HuH-7 (cell line): ENCODE measurements around the gene CMTM1.
"Not testable (repeated sequence)": the region's sequence is repeated elsewhere in the genome, so short reads cannot be mapped to it uniquely, and the experiment has no call there.

Experiments used
- DNase-seq: peaks from one replicate; pipeline ENCODE4 v3.0.0; 2011; ENCODE audit warnings: low spot score

The CMTM1 gene

DNA sequence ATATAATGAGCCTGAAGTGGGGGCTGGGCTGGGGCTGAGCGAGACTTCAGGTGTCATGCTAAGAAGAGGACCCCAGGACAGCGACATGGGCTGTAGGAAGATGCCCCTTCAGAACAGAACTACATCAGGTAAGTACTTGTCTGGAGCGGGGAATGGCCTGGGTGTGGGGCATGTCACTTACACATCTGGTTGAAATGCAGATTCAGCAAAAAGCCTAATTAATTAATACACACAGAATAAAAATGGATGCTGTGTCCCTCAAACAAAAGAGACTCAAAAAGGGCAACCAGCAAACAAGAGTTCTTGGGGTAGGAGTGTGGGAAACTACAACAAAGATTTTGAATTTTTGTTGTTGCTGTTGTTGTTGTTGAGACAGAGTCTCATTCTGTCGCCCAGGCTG lies 24.8 kb downstream of the CMTM1 start:
- no peak for DNase-seq

DNA sequence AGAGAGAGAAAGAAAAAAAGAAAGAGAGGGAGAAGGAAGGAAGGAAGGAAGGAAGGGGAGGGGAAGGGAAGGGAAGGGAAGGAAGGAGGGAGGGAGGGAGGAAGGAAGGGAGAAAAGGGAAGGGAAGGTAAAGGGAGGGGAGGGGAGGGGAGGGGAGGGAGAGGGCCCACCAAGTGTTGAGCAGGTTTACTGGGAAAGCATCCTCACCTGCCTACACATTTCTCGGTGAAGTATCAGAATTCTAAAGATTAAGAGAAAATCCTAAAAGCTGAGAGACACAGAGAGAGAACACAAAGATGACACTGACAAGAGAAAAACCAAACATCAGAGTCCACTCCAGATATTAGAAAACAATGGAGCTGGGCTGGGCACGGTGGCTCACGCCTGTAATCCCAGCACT lies 26.0 kb downstream of the CMTM1 start:
- no peak for DNase-seq

DNA sequence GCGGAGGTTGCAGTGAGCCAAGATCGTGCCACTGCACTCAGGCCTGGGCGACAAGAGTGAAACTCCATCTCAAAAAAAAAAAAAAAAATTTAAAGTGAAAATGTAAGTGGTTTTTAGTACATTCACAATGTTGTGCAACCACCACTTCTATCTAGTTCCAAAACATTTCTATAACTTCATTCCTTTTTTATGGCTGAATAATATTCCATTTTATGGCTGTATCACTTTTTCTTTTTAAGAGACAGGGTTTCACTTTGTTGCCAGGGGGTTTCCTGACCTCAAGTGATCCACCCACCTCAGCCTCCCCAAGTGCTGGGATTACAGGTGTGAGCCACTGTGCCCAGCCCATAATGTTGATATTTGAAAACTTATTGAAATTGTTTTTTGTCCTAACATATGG lies 26.6 kb downstream of the CMTM1 start:
- DNase-seq: no peak

DNA sequence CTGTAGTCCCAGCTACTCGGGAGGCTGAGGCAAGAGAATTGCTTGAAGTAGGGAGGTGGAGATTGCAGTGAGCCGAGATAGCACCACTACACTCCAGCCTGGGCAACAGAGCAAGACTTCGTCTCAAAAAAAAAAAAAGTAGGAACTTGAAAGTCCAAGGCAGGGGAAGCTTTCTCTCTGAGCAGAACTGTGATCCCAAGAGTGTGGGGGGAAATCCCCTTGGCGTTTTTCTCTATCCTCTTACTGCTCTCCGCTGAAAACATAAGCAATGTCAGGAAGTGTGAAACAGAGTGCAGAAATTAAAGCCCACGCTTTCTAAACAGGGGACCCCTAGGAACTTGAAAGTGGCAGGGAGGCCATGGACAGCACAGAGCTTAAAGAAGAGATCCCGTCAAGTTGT lies 28.5 kb downstream of the CMTM1 start:
- DNase-seq: no peak

DNA sequence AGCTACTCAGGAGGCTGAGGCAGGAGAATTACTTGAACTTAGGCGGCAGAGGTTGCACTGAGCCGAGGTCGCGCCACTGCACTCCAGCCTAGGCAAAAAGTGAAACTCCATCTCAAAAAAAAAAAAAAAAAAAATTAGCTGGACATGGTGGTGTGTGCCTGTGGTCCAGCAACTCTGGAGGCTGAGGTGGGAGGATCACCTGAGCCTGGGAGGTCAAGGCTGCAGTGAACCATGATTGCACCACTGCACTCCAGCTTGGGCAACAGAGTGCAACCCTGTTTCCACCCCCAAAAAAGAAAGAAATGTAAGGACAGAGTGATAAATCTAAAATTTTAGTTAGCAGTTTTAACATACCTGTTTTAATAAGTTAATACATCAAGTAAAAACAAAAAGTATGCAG lies 30.3 kb downstream of the CMTM1 start:
- DNase-seq: not testable (repeated sequence)

DNA sequence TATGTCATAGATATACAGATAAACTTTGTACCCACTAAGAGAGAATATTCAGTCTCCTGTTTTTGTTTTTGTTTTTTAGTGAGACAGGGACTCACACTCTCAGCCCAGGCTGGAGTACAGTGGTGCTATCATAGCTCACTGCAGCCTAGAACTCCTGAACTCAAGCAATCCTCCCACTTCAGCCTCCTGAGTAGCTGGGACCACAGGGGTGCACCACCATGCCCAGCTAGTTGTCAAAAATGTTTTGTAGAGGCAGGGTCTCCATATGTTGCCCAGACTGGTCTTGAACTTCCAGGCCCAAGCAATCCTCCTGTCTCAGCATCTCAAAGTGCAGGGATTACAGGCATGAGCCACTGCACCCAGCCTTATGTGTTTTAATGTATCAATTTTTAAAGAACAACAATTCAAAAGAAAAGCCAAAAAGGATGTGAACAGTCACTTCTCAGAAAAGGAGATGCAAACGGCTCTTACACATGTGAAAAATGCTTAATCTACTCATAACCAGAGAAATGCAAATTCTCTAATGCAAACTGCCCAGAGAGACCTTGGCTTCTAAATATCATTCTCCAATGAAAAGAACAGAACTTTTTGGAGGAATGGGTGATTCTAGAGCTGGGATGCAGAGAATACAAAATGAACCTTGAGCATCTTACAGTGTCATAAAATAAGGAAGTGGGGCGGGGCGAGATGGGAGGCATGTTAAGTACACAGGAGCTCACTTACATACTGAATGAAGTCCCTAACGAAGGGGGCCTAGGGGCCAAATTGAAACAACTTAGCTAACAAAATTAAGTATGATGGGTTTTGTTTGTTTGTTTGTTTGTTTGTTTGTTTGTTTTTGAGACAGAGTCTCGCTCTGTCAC lies 31.0 kb downstream of the CMTM1 start:
- DNase-seq: no peak

DNA sequence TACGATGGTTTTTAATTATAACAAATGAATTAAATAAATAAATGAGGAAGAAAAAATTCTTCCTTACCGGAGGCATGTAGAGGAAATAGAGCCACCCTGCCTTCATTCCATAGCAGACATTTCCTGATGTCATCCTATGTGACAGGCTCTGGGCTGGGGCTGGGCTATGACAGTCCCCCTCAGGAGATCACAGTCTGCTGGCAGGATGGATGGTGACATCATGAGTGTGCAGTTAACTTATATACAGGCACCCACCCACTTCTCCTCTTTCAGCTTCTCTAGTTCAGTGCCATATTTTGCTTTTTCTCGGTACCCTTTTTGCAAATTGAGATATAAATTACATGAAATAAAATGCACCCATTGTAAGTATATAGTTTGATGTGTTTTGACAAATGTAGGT lies 31.9 kb downstream of the CMTM1 start:
- no peak for DNase-seq

DNA sequence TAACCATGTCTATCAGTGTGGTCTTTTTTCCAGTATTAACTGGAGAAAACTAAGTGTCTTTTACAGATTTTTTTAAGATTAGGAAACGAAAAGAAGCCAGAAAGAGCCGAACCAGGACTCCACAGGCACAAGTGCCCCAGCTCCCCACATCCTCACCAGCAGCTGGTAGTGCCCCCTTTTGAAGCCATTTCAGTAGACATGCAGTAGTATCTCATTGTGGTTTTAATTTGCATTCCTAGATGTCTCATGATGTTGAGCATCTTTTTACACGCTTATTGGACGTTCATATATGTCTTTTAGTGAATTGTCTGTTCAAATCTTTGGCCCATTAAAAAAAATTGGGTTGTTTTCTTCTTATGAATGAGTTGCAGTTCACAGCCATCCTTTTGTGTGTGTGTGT lies 33.5 kb downstream of the CMTM1 start:
- DNase-seq: no peak

DNA sequence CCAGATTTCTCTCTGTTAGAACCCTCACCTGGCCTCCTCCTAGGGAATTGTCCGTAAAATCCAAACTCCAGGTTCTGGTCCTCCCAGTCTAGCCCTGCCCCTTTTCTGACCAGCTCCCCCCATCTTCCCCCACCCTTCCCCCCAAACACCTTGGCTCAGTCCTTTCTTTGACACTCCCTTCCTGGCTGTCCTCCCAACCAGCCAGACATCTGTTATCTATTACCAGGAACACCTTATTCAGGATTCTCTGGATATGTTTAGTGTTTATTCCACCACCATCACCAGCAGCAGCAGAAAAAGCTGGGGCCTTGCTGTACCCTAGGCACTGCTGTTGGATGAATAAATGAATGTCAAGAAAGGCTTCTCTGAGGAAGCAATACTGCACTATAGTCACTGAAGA lies 34.2 kb downstream of the CMTM1 start:
- no peak for DNase-seq

DNA sequence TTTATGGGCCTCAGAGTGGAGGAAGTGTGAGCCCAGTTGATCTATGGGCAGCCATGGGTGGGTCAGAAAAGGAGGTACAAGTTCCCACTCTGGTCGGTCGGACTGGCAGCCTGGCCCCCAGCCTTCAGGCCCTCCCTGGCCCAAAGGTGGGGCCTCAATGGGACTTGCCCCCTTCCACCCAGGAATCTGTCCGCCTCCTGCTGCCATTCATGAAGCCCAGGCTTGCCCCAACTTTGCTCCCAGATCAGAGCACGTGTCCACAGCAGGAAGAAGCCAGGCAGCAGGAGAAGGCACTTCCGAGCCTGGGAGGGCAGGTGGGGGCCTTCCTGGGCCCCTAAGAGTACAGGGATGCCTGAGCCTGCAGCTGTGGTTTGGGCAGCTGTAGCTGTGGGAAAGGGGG lies 35.2 kb downstream of the CMTM1 start:
- DNase-seq: no peak

DNA sequence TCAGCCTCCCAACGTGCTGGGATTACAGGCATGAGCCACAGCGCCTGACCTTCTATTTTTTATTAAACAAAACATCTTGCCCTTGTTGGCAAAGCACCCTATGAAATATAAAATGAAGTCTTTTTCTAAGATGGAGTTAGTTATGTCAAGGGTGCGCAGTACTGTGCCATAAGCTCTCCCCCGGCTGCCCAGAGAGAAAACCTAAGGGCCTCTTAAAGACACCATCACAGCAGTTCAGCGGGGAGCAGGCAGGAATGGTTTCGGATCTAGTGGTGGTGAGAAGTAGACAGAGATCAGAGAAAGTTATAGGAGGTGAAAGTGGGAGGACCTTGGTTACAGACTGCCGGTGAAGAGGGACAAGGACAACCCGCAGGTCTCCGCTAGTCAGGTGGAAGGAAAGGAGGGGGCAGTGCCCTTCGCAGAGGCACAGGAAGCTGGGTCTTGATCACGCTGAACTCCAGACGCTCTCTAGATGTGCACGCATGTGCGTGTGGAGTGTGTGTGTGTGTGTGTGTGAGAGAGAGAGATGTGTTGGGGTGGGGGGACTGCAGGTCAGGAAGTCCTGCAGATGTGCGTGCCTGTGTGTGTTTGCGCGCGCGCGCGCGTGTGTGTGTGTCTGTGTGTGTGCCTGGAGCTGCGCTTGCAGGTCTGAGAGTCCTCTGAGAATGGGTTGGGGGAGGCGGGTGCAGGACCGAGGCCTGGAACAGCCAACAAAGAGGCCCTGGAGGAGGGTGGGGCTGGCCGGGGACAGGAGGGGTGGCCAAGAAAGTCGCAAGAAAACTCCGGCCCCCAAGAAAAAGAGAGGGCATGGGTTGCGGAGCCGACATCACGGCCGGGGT lies 37.5 kb downstream of the CMTM1 start:
- peak; percentile 55 for DNase-seq

DNA sequence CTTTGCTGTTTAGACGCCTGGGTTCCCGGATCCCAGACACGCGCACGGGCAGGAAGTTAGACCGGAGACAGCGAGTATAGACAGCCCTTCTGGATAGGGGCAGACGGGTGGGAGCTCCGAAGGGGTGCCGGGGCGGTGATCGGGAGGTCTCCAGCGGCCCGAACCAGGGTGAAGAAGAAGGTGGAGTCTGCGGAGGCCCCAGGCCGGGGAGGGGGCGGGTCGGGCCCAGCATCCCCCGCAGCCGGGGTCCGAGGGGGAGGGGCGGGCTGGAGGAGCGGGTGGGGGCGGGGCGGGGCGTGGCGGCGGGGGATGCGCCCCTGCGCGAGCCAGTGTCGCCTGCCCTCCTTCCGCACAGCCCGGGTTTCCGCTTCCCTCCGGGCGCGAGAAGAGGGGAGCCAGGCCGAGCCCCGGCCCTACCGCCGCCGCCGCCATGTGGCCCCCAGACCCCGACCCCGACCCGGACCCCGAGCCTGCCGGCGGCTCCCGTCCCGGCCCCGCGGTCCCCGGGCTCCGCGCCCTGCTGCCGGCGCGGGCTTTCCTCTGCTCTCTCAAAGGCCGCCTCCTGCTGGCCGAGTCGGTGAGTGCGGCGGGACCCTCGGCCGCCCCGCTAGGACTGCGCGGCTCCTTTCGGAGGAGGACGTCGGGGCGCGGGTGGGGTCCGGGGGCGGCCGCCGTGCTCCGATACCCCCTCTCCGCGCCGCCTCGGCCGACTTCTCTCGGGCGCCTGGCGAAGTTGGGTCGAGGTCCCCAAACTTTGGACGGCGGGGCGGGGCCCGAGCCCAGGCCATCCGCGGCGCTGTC lies 38.3 kb downstream of the CMTM1 start, which contains the start of gene CMTM3:
CMTM3 (plus strand) TSS at position 329 of the 801 bp plus-strand sequence; CDS start at position 431, 102 bp downstream.
- peak; percentile 67 for DNase-seq

DNA sequence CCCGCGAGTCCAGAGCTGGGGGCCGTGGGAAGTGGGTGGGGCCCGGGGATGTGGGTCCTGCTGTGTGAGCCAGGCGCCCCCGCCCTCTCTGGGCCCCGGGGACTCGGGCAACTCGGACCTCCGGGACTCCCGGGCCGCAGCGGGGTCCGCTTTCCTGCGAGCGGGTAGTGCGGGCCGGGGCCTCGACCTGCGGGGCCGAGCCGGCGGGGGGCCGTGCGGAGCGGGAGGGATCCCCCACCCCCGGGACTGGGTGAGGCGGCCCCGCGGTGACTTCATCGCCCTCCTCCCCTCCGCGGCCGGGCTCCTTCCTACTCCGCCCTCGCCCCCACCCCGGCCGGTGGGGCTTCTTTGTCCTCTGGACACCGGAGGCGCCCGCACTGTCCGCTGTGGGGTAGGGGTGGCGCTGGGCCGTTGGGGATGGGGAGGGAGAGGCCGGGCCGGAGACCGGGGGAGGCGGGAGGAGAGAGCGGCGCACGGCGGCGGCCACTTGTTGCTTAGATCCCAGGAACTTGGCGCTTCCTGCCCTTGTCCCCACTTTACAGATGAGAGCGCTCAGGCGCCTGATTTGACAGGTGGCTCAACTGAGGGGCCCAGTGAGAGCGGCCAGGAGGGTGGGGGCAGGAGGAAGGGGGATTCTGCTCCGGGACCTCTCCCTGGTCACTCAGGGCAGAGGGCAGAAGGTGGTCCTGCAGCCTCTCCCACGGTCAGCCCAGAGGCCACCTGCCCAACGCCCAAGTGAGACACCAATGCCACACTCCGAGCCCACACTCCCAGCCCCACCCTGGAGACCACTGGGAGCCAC lies 39.1 kb downstream of the CMTM1 start:
- DNase-seq: peak; percentile 42

DNA sequence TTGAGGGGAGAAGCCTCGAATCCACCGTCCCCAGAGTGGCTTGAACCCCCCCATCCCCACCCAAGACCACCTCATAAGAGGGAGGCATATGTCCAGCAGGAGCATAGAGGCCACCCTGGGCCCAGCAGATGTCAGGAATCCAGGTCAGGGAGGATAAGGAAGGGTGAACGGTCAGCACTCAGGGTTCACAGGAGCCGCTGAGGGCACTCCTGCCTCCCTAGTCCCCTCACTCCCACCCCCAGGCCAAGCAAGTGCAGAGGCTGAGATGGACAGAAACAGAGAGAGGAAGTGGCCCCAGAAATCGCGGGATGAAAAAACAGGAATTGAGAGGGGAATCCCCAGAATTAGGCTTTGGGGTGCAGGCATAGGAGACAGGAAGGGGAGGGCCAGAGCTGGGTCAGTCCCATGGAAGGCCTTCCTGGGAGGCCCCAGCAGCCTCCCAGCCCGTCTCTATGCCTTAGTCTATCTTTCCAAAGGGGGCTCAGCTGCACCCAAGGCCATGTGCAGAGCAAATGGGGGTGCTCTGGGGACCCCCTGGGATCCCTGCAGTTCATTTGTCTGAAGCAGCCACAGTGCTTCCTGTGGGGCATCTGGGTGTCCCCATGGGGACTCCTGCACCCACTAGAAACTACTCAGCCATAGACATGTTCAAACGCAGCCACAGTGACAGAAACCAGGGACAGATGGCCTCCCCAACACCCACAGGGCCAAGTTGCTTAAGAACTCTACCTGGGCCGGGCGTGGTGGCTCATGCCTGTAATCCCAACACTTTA lies 39.9 kb downstream of the CMTM1 start:
- no peak for DNase-seq

DNA sequence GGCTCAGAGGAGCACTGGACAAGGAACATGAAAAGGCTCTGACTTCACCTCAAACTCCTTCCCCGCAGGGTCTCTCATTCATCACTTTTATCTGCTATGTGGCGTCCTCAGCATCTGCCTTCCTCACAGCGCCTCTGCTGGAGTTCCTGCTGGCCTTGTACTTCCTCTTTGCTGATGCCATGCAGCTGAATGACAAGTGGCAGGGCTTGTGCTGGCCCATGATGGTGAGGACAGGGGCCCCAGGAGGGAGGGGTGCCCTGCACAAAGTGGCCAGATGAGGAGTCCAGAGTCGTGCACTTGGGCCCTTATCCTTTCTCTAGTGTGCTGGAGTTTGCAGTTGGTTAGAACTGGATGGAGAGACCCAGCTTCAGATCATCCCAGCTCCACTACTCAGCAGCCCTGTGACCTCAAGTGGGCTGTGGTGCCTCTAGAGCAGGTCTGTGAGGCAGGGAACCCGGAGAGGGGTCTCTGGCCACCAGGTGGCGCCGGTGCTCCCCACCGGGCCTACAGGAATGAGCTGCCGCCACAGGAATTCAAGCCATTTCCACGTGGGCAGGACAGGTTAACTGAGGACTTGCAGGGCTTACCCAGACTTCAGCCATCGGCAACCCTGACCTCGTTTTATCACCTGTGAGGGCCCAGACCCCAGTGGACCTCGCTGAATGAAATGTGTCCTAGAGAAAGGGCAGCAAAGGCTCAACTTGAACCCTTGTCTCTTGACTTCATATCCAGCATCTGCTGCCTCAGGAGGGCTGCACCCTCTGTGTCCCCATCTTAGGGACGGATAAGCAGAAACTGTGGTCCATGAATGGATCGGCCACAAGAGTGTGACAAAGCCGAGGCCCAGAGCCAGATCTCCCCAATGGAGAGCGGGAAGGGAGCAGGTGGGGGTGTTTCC lies 42.3 kb downstream of the CMTM1 start:
- peak; percentile 95 for DNase-seq

DNA sequence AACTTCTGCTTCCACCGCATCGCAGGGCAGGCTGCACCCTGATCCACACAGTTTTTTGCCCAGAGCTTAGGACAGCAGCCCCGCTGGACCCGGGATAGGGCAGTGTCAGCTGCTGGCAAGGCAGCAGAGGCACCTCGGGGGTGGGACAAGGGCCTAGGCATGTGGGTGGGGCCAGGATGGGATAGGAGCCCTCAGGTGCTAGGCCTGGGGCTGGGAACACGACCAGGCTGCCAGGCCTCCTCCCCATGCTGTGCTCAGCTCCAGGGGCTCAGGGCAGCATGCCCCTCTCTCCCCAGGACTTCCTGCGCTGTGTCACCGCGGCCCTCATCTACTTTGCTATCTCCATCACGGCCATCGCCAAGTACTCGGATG lies 42.9 kb downstream of the CMTM1 start:
- DNase-seq: no peak

DNA sequence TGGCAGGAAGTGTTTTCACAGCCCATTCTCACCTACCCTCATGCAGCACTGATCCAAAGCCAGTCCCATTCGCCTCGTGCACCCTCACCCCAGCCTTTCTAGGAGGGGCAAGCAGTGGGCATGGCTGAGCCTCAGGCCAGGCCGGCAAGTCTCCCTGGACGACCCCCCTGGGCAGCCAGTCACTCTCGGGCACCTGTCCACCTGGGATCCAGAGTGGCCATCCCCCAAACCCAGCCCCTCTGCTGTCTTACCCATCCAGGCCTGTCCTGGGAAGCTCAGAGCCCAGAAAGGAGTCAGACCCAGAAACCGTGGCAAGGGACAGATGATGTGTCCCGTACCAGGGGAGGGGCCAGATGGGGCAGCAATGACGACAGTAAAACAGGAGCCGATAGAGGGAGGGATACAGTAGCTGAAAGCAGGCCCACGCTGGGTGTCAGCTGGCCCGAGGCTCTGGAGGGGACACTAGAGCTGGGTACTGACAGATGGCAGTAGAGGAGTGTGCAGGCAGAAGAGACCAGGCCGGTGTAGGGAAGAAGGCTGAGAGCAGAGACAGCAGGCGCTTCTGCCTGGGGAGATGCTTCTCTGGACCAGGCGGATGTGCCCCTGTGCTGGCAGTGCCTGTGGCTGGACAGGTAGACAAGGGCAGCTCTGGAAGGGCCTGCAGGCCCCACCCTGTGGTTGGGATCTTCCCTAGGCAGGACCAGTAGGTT lies 44.0 kb downstream of the CMTM1 start:
- no peak for DNase-seq

DNA sequence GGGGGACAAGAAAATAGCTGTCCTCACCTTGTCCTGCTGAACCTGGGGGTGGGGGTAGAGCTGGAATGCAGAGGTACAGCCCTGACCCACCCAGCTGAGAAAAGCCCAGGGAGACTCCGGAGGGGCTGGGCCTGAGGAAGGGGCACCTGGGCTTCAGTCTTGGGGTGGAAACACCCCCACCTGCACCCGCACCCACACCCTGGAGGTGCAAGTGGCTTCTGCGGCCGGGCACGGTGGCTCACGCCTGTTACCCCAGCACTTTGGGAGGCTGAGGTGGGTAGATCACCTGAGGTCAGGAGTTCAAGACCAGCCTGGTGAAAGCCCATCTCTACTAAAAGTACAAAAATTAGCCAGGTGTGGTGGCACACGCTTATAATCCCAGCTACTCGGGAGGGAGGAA lies 45.7 kb downstream of the CMTM1 start:
- DNase-seq: not testable (repeated sequence)

DNA sequence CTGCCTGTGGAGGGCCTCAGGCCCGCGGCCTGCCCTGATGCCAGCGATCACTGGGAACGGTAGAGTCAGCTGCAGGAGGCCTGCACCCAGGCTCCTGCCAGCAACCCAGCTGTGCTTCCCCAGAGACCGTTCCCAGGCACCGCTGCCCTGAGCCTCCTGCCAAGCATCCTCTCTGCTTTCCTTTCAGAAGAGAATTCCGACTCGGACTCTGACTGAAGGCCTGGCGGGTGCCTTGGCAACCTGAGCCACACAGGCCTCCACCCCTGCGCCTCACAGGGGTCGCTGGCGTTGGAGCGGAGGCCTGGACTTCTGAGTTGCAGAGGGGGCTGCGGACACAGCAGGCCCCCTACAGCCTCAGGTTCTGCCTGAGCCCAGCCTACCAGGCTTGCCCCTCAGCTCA lies 46.2 kb downstream of the CMTM1 start:
- no peak for DNase-seq
